ENCODE results near the gene E2F1.
A peak's percentile ranks its signal among the peaks of the same experiment; 100 is the strongest.
"Not testable (repeated sequence)": the region's sequence is repeated elsewhere in the genome, so short reads cannot be mapped to it uniquely, and the experiment has no call there.

The E2F1 gene

GRCh38 chr20:33647603-33648395, 38.4 kb downstream of the E2F1 start:
- no peak for TF ChIP-seq CTCF (IDR thresholded peaks at IDR 0.05)
- no peak overlapping the region for H3K9ac ChIP-seq
- H2AFZ ChIP-seq: no peak overlapping the region
- H3K27me3 ChIP-seq (ENCODE audit: control insufficient read depth, insufficient read depth, low read length): no peaks in the 10 kb centered on the region
- no peak overlapping the region for H3K27ac ChIP-seq
- no peaks in the 10 kb centered on the region for H3K9me3 ChIP-seq (ENCODE audit: control insufficient read depth, low read length)
- H3K4me3 ChIP-seq (ENCODE audit: low read depth, low read length): no peak overlapping the region
- H3K4me1 ChIP-seq: no peaks in the 10 kb centered on the region
- no peaks in the 10 kb centered on the region for H3K36me3 ChIP-seq (ENCODE audit: control insufficient read depth, insufficient read depth, low read length)
- no peak overlapping the region for H3K4me2 ChIP-seq (ENCODE audit: low read length)
- no peaks in the 10 kb centered on the region for H3K79me2 ChIP-seq

GRCh38 chr20:33646959-33647602, 39.1 kb downstream of the E2F1 start:
- not testable (repeated sequence) for H3K27ac ChIP-seq

GRCh38 chr20:33646191-33646590, 40.0 kb downstream of the E2F1 start:
- Histone ChIP-seq H3K9ac (no peak overlapping the region), H3K9me3 (ENCODE audit: control insufficient read depth, low read length) (no peaks in the 10 kb centered on the region), H3K27ac (no peak overlapping the region), H3K4me3 (ENCODE audit: low read depth, low read length) (no peak overlapping the region), H2AFZ (no peak overlapping the region), H3K79me2 (no peaks in the 10 kb centered on the region), H3K27me3 (ENCODE audit: control insufficient read depth, insufficient read depth, low read length) (no peaks in the 10 kb centered on the region), H3K36me3 (ENCODE audit: control insufficient read depth, insufficient read depth, low read length) (no peaks in the 10 kb centered on the region), H3K4me2 (ENCODE audit: low read length) (no peak overlapping the region), H3K4me1 (no peaks in the 10 kb centered on the region)
- no peak for TF ChIP-seq CTCF (IDR thresholded peaks at IDR 0.05)

More at GRCh38 chr20:33646959-33647602, 39.1 kb downstream of the E2F1 start:
- H3K36me3 ChIP-seq (ENCODE audit: control insufficient read depth, insufficient read depth, low read length); H3K4me1 ChIP-seq; H2AFZ ChIP-seq; H3K9ac ChIP-seq; H3K4me2 ChIP-seq (ENCODE audit: low read length); H3K9me3 ChIP-seq (ENCODE audit: control insufficient read depth, low read length); H3K79me2 ChIP-seq; H3K27me3 ChIP-seq (ENCODE audit: control insufficient read depth, insufficient read depth, low read length); H3K4me3 ChIP-seq (ENCODE audit: low read depth, low read length): not testable (repeated sequence)

- Histone ChIP-seq H2AFZ (no peak overlapping the region), H3K27ac (no peak overlapping the region), H3K9me3 (ENCODE audit: control insufficient read depth, low read length) (no peaks in the 10 kb centered on the region), H3K79me2 (no peaks in the 10 kb centered on the region), H3K27me3 (ENCODE audit: control insufficient read depth, insufficient read depth, low read length) (no peaks in the 10 kb centered on the region), H3K4me1 (no peaks in the 10 kb centered on the region), H3K36me3 (ENCODE audit: control insufficient read depth, insufficient read depth, low read length) (no peaks in the 10 kb centered on the region), H3K4me3 (ENCODE audit: low read depth, low read length) (no peak overlapping the region), H3K4me2 (ENCODE audit: low read length) (peak overlapping the region; percentile 25), H3K9ac (no peak overlapping the region)
- no peak for TF ChIP-seq CTCF (IDR thresholded peaks at IDR 0.05)
Observed at GRCh38 chr20:33645396-33645795, 40.8 kb downstream of the E2F1 start.

GRCh38 chr20:33645072-33645358, 41.2 kb downstream of the E2F1 start:
- no peak overlapping the region for H2AFZ ChIP-seq
- no peaks in the 10 kb centered on the region for H3K36me3 ChIP-seq (ENCODE audit: control insufficient read depth, insufficient read depth, low read length)
- H3K9me3 ChIP-seq (ENCODE audit: control insufficient read depth, low read length): no peaks in the 10 kb centered on the region
- H3K4me1 ChIP-seq: no peaks in the 10 kb centered on the region
- H3K79me2 ChIP-seq: no peaks in the 10 kb centered on the region
- H3K27ac ChIP-seq: no peak overlapping the region
- no peaks in the 10 kb centered on the region for H3K27me3 ChIP-seq (ENCODE audit: control insufficient read depth, insufficient read depth, low read length)
- peak overlapping the region; percentile 26 for H3K4me2 ChIP-seq (ENCODE audit: low read length)
- no peak overlapping the region for H3K9ac ChIP-seq
- no peak overlapping the region for H3K4me3 ChIP-seq (ENCODE audit: low read depth, low read length)
- TF ChIP-seq CTCF (IDR thresholded peaks at IDR 0.05): no peak
